Middle frontal gyrus (tissue), 1 donor: Measurements from ENCODE around the gene PPP1R1C.

Source experiments
- DNase-seq: peaks from one replicate; pipeline ENCODE4 v3.0.0-alpha.2; 2015; ENCODE audit warnings: low spot score; ENCODE audit errors: extremely low spot score

The PPP1R1C gene

GRCh38 chr2:181971032-181971431 lies 14.6 kb upstream of the PPP1R1C start:
- no peak for DNase-seq

- no peak for DNase-seq
Observed at GRCh38 chr2:181972431-181973170, 13.1 kb upstream of the PPP1R1C start.

DNA sequence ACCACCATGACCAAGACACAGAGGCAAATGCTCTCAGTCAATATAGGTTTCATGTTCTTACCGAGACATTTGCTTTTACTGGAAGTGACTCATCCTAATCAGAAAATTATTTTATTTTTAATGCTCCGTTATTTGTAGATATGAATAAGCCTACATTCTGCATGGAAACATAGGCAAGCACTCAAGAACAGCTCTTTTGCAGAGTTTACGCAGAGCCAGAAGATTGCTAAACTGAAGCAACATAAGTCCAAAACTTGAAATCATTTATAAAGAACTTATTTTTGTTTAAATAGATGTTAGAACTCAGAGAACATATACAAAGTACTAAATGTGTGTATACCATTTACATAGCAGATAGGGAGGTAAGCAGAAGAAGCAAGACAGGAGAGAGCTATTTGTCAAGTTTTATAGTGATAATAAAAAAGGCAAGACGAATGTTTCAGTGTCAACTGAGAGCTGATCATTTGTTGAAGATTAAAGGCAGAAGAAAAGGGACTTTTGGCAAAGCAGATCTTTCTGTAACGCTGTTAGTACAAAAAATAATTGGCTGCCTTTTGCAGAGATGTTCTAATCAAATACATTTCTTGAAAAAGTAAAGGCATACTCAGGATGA lies 12.4 kb upstream of the PPP1R1C start:
- no peak for DNase-seq

GRCh38 chr2:181977661-181978350 lies 7.8 kb upstream of the PPP1R1C start:
- no peak for DNase-seq

GRCh38 chr2:181978351-181979150 lies 7.1 kb upstream of the PPP1R1C start:
- DNase-seq = no peak

- DNase-seq = no peak
Observed at GRCh38 chr2:181984060-181984459, 1.6 kb upstream of the PPP1R1C start.

GRCh38 chr2:181984814-181985631 lies 630 bp upstream of the PPP1R1C start:
- no peak for DNase-seq

GRCh38 chr2:181988154-181988924 lies 2.7 kb downstream of the PPP1R1C start:
- no peak for DNase-seq

- no peak for DNase-seq
Observed at GRCh38 chr2:181989099-181989498, 3.4 kb downstream of the PPP1R1C start.

GRCh38 chr2:181991171-181991885 lies 5.7 kb downstream of the PPP1R1C start:
- no peak for DNase-seq

DNA sequence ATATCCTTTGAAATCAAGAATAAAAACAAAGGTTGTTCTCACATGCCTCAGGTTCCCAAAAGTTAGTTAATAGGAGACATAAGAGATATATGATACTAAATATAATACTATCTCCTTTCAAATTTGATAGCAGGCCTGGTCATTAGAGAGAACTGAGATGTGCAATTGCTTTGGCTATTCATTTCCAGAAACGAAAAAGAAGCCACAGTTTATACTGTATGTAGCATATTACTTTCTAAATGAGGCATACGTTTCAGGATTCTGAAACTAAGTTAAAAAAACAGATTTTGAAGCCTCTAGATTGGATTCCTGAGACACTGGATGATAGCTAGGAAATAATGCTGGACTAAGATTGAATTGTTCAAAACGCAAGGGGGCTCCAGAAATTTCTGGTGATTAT lies 7.1 kb downstream of the PPP1R1C start:
- DNase-seq = no peak

GRCh38 chr2:181995289-181995688 lies 9.6 kb downstream of the PPP1R1C start:
- DNase-seq = no peak

- DNase-seq = no peak
Observed at GRCh38 chr2:181998041-181998835, 12.6 kb downstream of the PPP1R1C start.

DNA sequence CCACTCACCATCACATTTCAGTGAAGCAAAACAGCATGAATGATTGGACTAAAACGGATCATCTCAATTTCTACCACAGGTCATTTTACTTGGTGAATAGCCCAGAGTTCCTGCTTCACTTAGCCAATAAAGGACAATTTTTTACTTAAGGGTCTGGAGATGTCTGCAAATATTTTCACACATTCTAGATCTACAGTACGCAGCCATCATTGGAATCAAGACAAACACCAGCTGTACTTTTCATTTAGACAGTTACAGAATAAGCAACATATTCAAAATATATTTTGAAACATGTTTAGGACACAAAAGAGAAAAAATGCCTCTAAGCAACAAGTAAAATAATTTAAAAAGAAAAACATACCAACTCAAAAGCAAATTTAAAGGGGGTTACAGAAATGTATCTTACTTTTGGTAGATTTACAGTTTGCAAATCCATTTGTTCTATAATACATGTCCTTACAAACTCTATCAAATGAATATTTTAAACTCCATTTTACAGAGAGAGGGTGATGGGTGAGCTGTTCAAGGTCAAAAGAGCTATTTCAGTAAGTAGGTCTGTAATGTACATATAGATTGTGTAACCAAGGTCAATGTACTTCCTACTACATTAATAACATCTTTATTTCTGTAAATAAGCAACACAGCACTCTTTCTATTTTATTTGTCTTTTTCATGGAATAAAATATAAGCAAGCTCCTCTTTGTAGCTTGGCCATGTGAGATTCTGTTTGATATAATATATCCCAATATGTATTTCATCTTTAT lies 13.4 kb downstream of the PPP1R1C start:
- no peak for DNase-seq

DNA sequence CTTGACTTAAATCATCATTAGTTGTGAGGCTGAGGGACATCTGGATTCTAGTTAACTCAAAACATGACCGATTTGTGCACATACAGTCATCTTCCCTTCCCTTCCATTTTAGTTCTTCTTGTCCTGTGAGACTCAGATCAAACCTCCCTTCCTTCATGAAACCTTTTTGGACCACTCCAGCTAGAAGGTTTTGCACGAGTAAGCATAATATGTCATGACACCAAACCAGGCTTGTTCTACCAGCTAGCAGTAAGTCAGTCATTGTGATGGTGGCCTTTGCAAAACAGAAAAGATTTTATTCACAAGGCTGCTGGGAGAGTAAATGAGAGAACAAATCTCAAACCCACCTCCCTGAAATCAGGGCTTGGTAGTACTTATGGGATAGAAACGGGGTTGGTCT lies 14.3 kb downstream of the PPP1R1C start:
- DNase-seq = no peak

DNA sequence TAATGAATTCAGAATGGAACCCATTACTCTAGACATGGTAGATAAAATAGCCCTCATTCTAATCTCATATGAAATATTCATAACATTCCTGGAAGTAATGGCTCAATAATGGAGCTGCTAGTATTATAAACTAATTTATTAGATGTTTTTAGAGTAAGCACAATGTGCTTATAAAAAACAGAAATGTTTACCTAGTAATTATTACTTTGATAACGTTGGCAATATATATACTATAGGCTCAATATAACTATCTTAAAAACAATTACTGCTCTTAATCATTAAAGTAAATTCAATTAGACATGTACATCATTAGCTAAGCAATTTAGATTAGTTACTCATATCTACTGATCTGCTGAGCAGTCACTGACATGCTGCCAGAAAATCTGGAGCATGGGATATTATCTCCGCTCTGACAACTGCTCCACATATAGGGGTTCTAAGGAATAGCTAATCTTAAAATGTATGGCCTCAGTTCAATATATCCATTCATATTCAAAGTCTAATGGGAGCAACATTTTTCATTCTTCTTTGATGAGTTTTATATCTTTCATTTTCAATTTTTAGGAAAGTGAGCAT lies 19.4 kb downstream of the PPP1R1C start:
- DNase-seq = no peak

- no peak for DNase-seq
Observed at GRCh38 chr2:182006595-182007341, 21.1 kb downstream of the PPP1R1C start.
